HepG2 (cell line): ENCODE data around the gene PIP5KL1. TPM values are rescaled to one million over a fixed set of nuclear protein-coding genes. Genes with fewer than 3 reads are reported as not detected.

Experiments used
- CBFB ChIP-seq: sonication (generic); formaldehyde crosslinking; IDR thresholded peaks from 2 replicates; pipeline ENCODE4 v1.4.0; 2020; ENCODE audit warnings: missing genetic modification reagents
- FOSL2 ChIP-seq: sonication (generic); formaldehyde crosslinking; IDR thresholded peaks from 2 replicates; pipeline ENCODE4 v1.4.0; 2020; ENCODE audit warnings: missing genetic modification reagents
- FOXM1 ChIP-seq: sonication (generic); formaldehyde crosslinking; IDR thresholded peaks from 2 replicates; pipeline ENCODE4 v1.5.0; 2020; ENCODE audit warnings: missing genetic modification reagents
- GPN1 ChIP-seq: sonication (generic); formaldehyde crosslinking; IDR thresholded peaks from 2 replicates; pipeline ENCODE4 v1.5.1; 2020; ENCODE audit warnings: missing genetic modification reagents, borderline replicate concordance
- HNRNPL ChIP-seq: fragments of 200-400 bp; formaldehyde crosslinking; IDR thresholded peaks from 2 replicates; pipeline ENCODE4 v1.6.1; 2017; ENCODE audit warnings: mild to moderate bottlenecking, low read depth, low read length
- PCBP1 ChIP-seq: fragments of 200-400 bp; formaldehyde crosslinking; IDR thresholded peaks from 2 replicates; pipeline ENCODE4 v1.6.1; 2017; ENCODE audit warnings: mild to moderate bottlenecking, low read depth, low read length, borderline replicate concordance
- PRPF4 ChIP-seq: fragments of 200-400 bp; formaldehyde crosslinking; IDR thresholded peaks from 2 replicates; pipeline ENCODE4 v1.6.1; 2016; ENCODE audit warnings: low read length, low read depth; ENCODE audit not compliant: poor library complexity, severe bottlenecking
- SKIL ChIP-seq: sonication (generic); formaldehyde crosslinking; IDR thresholded peaks from 2 replicates; pipeline ENCODE4 v1.8.0; 2022; ENCODE audit warnings: missing genetic modification reagents, mild to moderate bottlenecking, moderate library complexity, borderline replicate concordance
- THAP11 ChIP-seq: IDR thresholded peaks from 2 replicates; pipeline ENCODE4 v1.6.1; 2016; ENCODE audit warnings: missing biosample characterization, missing genetic modification reagents
- WIZ ChIP-seq: sonication (generic); formaldehyde crosslinking; IDR thresholded peaks from 2 replicates; pipeline ENCODE4 v1.5.1; 2020; ENCODE audit warnings: mild to moderate bottlenecking, missing genetic modification reagents
- ZBTB14 ChIP-seq: sonication (generic); formaldehyde crosslinking; IDR thresholded peaks from 2 replicates; pipeline ENCODE4 v1.4.0; 2020; ENCODE audit warnings: missing genetic modification reagents
- ZBTB25 ChIP-seq: IDR thresholded peaks from 2 replicates; pipeline ENCODE4 v1.6.1; 2018; ENCODE audit warnings: missing genetic modification reagents
- ZBTB40 ChIP-seq, 2 experiments: fragments of 450-650 bp in 1 of 2; sonication (generic) in 1 of 2; formaldehyde crosslinking in 1 of 2; IDR thresholded peaks; 2 replicates each; pipeline versions ENCODE4 v1.6.1 to v1.8.0; 2016 to 2022; ENCODE audit warnings: antibody characterized with exemption in 1 of 2, mild to moderate bottlenecking in 1 of 2, missing genetic modification reagents in 1 of 2
- ZC3H13 ChIP-seq: sonication (generic); formaldehyde crosslinking; IDR thresholded peaks from 2 replicates; pipeline ENCODE4 v1.8.1; 2023; ENCODE audit warnings: mild to moderate bottlenecking, missing genetic modification reagents, moderate library complexity
- ZFX ChIP-seq: sonication (generic); formaldehyde crosslinking; IDR thresholded peaks from 2 replicates; pipeline ENCODE4 v1.4.0; 2020; ENCODE audit warnings: mild to moderate bottlenecking, low read depth, missing genetic modification reagents, moderate library complexity
- ZNF788 ChIP-seq: sonication (generic); formaldehyde crosslinking; IDR thresholded peaks from 2 replicates; pipeline ENCODE4 v1.5.0; 2020; ENCODE audit warnings: mild to moderate bottlenecking, missing genetic modification reagents, borderline replicate concordance
- polyA plus RNA-seq, 8 experiments: library from polyadenylated mRNA; depleted of rRNA in 3 of 8; stranded (reverse) in 7 of 8; unstranded in 1 of 8; fragments of >200 nt; fragmentation: Illumina TruSeq in 4 of 8; extraction: Trizol in 4 of 8; gene quantifications; 2 replicates each; pipeline versions ENCODE4 v1.2.1 to v1.2.3, GENCODE V29; 2011 to 2016; ENCODE audit warnings: low read depth in 4 of 8, missing spikeins in 1 of 8, mixed read lengths in 1 of 8; ENCODE audit not compliant: insufficient read depth in 1 of 8
- total RNA-seq, 5 experiments: library from RNA; depleted of rRNA; stranded (reverse); fragments of >200 nt; fragmentation: Illumina TruSeq; extraction: Trizol; gene quantifications; 2 replicates each; pipeline ENCODE4 v1.2.3, GENCODE V29; 2016; ENCODE audit warnings: low read depth in 1 of 5

PIP5KL1 gene
- total and polyA plus RNA-seq, 2 of the 13 experiments (the other 11 are each of a cell fraction or from before 2014, with no cell fraction given): 0.20 to 0.49 TPM

DNA sequence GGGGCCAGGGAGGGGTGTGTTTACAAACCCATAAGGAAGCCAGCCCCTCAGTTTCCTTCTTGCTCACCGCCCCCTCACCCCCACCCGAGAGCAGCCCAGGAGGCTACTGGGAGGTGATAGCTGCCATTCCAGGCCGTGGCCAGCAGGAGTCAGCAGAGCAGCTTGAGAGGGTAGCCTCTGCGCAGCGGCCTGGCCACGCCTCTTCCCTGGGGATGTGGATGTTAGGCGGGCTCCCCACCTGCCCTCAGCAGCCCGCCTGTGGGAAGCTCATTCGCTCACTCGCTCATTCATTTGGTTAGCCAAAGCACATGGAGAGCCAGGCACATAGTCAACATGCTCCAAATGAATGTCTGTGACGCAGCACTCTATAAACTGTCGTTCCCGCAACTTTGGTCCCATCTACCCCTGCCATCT is 13.2 kb upstream of the PIP5KL1 start (continued):
- TF ChIP-seq ZBTB40 (IDR thresholded peaks at IDR 0.05) (no peak), ZBTB40 (CRISPR knock-in tag; IDR thresholded peaks at IDR 0.05) (no peak), ZFX (CRISPR knock-in tag) (peak; percentile 33; the same call in 1 of the 2 replicates), SKIL (no peak), PCBP1 (0 out of 2 replicates have a peak, but pooled peaks have one; percentile 54), CBFB (peak; percentile 49; the same call in 1 of the 2 replicates), WIZ (no peak), HNRNPL (0 out of 2 replicates have a peak, but pooled peaks have one; percentile 38), ZC3H13 (no peak), FOSL2 (CRISPR knock-in tag) (peak; percentile 47; the same call in 1 of the 2 replicates), GPN1 (CRISPR knock-in tag) (no peak), THAP11 (CRISPR knock-in tag) (no peak), ZBTB14 (CRISPR knock-in tag) (no peak), ZBTB25 (CRISPR knock-in tag) (0 out of 2 replicates have a peak, but pooled peaks have one; percentile 23), ZNF788 (CRISPR knock-in tag) (peak; percentile 27; the same call in 1 of the 2 replicates), PRPF4 (peak; percentile 30), FOXM1 (CRISPR knock-in tag) (no peak)
